DMS153 treated with DMSO at 0.1 percent for 48 hours (cell line): Measurements from ENCODE around the gene SCFD2.
"Not testable (repeated sequence)": the region's sequence is repeated elsewhere in the genome, so short reads cannot be mapped to it uniquely, and the experiment has no call there.

ENCODE experiments used
- DNase-seq: peaks from one replicate; lab custom pipeline; 2025; ENCODE audit not compliant: unreplicated experiment; lab: John Stamatoyannopoulos, UW

The SCFD2 gene

DNA sequence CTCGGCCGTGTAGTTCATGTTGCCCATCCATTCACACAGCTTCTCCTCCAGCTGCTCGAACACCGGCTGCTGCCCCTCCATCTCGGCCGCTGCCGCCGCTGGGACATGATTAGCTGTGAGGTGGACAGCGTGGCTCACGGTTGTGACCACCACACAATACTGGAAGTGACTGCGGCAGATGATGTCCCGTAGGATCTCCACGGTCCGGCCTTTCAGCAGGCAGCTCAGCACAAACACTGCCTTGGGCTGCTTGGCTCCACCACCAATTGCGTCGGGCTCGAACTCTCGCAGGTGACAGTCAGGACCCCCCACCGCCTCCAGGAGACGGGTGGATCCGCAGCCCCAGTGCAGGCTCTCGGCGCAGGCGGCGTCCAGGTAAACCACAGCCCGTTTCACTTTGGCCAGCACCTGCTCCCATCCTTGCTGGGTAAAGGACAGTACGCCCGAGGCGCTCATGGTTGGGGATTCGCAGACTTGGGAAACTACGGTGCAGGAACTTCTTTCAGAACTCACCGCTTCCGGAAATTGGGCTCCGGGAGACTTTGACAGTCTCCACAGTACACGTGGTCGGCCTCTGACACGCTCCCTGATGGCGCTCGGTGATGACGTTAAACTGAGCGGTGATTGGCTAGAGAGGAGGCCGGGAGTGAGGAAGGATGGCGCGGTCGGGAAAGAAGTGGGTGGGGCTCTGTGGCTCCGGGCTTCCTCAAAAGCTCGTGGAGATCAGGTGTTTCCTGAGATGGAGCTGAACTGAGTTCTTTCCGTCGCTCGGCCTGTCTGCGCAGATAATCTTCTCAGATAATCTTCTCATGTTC, at the start of gene SCFD2:
TSS of gene SCFD2 (minus strand) at position 576 of the 815 bp plus-strand sequence.
- peak; percentile 94 for DNase-seq

DNA sequence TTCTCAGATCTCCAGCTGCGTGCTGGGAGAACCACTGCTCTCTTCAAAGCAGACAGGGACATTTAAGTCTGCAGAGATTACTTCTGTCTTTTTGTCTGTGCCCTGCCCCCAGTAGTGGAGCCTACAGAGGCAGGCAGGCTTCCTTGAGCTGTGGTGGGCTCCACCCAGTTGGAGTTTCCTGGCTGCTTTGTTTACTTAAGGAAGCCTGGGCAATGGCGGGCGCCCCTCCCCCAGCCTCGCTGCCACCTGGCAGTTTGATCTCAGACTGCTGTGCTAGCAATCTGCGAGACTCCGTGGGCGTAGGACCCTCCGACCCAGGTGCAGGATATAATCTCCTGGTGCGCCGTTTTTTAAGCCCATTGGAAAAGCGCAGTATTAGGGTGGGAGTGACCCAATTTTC, 43.6 kb upstream of the SCFD2 start:
- DNase-seq, result not testable (repeated sequence)

DNA sequence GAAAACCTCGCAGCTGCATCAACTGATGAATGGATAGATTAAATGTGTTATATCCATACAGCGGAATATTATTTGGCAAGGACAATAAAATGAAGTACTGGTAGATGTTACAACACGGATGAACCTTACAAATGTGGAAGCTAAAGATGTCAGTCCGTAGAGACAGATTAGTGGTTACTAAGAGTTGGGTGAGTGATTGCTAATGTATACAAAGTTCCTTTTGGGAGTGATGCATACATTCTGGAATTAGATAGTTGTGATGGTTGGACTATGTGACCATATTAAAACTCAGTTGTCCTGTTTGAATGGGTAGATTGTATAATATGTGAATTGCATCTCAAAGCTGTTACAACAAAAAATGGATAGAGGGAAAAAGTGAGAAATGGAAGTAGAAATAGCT, 14.4 kb upstream of the SCFD2 start:
- no peak for DNase-seq

DNA sequence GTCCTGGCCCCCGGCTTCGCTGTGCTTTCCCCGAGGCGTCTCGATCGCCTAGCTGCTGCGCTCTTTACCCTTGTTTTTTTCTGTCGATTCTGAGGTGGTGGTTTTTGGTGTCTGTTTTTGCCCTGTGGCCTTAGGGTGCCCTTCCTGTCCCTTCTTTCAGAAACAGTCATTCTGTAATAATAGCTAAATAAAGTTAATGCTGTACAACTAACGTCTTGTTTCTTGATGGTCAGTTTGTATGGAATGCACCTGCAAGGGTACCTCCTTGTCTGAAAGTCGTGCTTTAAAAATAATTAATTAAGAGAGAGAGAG, 12.3 kb upstream of the SCFD2 start:
- no peak for DNase-seq

DNA sequence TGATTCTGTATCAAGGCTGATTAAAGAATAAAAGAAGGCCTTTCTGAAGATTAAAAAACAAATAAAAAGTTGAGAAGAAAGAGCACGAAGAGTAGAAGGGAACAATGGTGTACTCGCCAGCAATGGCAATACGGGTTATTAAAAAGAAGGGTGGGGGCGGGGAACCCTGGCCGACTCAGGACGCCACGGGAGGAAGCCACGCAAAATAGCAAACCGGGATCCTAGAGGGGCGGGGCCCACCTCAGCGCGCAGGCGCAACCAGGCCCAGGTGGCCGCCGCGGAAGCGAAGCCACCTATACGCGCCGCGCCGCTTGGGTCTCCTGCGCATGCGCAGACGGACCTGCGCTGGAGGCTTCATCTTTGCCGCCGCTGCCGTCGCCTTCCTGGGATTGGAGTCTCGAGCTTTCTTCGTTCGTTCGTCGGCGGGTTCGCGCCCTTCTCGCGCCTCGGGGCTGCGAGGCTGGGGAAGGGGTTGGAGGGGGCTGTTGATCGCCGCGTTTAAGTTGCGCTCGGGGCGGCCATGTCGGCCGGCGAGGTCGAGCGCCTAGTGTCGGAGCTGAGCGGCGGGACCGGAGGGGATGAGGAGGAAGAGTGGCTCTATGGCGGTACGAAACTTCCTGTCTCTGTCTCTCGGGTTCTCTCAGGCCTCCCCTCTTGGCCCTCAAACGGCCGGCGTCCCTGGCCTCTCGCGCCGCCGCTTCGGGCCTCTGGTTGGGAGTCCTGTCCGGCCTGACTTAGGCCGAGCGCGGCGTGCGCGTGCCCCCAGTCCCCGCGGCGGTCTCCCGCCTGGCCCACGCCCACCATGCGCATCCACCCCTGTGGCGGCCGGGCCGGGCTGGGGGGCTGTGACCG, 11.7 kb upstream of the SCFD2 start, which contains the start of gene FIP1L1:
TSS of gene FIP1L1 (plus strand) at position 323 of the 852 bp plus-strand sequence. CDS start at position 521, 198 bp downstream.
- DNase-seq, result peak; percentile 75

DNA sequence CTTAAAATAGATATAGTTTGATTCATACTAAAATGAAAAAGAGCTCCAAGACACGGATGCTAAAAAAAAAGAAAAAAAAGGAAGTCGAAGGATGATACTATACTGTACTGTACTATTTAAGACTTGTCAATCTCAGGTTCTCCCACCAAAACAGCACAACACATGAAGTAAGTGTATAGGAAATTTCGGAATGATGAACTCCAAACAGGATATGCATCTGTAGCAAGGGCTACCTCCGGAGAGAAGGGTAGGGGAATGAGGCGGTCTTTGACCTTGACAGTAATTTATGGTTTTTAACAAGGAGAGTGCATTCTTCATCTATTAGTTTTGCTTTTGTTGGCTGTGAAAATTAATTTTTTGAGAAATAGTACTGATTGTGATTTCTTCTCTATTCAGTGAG, 11.0 kb upstream of the SCFD2 start:
- DNase-seq, result no peak

DNA sequence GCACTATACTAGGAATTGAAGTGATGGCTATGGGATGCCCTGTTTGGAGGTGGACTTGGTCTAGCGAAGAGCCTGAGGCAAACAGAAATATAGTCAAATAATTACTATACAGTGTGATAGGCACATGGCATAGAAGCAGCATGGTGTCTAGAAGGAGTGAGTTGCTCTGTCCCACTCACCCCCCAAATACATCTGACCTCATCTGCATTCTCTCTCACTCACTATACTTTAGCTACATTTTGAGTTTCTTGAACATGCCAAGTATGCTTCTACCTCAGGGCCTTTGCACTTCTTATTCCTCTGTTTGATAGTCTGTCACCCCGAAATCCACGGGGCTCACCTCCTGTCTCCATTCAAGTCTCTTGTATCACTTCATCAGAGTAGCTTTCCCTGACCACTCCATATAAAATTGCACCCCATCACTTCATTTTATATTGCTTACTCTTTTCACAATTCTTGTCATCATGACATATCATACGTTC, 9.0 kb upstream of the SCFD2 start:
- DNase-seq, result no peak

DNA sequence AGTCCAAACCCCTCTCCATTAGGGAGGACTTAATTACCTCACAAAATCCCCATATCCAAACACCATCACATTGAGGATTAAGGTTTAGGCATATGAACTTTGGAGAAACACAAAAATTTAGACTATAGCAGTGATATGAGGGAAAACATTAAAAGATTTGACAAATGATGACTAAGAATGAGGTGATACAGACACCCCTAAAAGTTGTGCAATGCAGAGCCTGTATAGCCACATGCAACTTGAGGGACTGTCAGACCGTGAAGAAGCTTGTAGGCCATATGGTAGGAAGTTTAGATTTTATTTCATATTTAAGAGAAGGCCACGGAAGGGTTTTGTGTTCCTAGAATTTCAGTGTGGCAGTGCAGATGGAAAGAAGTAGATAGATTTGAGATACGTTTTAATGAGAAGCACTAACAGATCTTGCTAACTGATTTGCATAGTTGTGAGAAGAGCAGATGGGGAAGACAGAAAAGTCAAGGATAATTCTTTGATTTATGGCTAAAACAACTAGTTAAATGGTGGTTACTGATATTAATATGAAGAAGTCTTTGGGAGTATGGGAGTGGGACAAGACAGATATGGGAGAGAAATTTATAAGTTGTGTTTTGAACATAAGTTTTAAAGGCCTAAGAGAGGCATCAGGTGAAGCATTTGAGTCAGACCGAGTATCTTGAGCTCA, 6.1 kb upstream of the SCFD2 start:
- no peak for DNase-seq

DNA sequence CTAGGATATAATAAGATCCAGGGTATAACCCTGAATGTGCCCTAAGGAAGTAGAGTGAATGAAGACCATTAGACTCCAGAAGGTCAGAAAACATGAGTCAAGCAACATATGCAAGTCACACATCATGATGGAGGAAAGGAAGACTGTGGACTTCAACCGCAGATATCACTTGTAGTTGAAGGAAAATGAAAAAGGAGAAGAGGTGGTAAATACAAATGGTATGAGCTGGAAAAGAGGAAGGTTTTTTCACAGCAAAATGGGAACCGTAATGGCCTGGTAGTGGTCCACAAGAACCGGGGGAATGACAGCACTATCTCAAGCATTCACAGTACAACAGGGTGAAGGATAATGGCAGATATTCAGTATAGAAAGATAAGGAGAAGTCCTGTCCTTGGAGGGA, 5.2 kb upstream of the SCFD2 start:
- DNase-seq, result no peak

DNA sequence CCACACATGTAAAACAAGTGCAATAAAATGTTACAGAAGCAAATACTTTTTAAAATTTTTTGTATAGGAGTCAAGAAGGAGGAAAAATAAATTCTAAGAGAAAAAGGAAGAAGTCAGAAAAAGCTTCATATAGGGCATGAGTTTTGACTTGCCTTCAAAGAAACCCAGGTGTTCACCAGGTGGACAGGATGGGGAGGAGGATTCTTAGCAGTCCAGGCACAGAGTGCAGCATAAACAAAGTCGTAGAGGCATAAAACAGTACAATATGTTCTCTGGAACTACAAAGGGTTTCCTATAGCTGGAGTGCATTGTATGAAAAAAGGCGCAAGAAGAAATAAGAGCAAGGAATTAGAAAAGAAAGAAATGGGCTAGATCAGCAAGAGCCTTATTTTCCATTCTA, 1.9 kb upstream of the SCFD2 start:
- DNase-seq, result no peak

DNA sequence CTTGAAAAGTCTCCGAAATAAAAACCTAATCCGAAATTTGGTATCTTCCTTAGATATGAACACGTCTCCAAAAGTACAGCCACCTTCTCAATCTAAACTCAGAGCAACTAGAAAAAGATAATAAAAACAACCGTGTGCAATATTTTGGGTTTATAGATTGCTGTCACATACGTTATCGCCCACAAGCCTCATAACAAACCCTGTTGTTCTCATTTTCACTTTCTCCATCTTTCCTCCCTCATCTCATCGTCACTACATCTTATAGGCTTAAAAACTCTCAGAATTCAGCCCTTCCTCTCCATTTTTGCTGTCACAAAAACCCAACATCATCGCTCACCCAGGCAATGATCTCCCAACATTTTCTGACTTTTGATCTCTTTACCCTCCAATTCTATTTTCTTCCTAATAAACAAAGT, 448 bp upstream of the SCFD2 start:
- DNase-seq, result no peak

DNA sequence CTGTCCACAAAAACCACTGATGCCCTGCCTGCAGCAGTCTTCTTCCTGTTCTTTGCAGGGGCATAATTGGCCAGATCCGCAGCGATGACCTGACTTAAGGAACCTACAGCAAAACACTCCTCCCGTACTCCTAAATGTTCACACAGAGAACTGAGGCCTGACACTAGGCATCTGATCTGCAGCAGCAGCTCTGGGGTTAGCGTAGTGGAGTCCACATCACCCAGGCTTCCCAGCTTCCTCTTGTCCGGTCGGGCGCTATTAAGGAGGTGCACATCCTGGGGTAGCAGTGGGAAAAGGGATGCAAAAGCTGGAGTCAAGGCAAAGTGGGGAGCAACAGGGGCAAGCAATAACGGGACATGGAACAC, 758 bp downstream of the SCFD2 start:
- DNase-seq, result no peak

DNA sequence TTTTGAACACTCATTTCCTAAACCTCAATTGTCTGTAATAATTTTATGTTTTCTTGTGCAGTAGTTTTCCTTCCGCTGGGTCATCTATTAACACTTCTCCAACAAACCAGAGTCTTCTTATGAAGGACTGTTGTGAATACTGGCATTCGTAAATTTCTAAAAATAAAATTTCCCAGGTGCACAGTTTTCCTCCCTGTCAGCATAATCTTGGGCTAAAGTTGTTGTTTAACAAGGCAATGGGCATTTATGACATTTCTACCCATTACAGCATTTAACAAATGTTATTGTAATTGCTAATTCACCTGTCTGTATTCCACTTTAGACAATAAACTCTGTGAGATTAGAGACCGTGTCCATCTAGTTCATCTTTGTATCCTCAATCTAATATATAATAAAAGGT, 1.2 kb downstream of the SCFD2 start:
- DNase-seq, result no peak

DNA sequence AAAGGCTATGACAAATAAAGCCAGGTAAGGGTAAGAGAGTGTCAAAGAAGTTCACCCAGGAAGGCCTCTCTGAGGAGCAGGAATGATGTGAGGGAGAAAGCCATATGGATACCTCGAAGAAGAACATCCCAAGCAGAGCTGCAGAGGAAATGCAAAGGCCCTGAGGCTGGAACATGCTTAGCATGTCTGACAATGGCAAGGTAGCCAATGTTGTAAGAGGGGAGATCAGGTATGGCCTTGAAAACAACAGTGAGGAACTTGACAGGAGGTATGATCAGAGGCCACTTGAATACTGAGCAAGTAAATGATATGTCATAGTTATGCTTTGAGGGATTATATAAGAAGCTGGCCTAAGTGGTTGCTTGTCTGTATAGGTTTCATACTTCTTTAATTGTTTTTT, 3.8 kb downstream of the SCFD2 start:
- no peak for DNase-seq

DNA sequence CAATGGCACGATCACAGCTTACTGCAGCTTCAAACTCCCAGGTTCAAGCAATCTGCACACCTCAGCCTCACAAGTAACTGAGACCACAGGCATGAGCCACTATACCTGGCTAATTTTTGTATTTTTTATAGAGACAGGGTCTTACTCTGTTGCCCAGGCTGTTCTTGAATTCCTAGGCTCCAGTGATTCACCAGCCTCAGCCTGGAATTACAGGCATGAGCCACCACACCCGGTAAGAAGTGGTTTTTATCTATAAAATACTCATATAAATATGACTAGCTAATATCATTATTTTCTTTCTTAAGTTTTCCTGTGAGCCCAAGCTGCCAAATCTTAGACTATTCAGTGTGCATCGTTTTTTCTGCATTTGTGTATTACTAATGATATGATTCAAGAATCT, 4.4 kb downstream of the SCFD2 start:
- DNase-seq, result no peak

DNA sequence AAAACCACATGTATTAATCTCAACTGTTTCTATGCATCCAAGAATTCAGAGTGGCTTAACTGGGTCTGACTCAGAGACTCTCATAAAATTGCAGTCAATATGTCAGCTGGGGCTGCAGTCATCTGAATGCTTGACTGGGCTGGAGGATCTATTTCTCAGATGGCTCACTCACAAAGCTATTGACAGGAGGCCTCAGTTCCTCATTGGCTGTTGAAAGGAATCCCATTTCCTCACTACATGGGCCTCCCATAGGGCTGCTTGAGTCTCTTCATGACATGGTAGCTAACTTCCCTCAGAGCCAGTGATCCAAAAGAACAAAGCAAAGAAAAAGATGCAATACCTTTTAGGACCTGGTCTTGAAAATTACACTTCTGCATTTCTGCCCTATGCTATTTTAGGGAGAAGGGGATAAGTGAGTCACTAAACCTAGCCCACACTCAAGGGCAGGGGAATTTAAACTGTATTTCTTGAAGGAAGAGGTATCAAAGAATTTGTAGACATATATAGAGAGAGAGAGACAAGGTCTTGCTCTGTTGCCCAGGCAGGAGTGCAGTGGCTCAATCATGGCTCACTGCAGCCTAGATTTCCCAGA, 9.8 kb downstream of the SCFD2 start:
- DNase-seq, result no peak

DNA sequence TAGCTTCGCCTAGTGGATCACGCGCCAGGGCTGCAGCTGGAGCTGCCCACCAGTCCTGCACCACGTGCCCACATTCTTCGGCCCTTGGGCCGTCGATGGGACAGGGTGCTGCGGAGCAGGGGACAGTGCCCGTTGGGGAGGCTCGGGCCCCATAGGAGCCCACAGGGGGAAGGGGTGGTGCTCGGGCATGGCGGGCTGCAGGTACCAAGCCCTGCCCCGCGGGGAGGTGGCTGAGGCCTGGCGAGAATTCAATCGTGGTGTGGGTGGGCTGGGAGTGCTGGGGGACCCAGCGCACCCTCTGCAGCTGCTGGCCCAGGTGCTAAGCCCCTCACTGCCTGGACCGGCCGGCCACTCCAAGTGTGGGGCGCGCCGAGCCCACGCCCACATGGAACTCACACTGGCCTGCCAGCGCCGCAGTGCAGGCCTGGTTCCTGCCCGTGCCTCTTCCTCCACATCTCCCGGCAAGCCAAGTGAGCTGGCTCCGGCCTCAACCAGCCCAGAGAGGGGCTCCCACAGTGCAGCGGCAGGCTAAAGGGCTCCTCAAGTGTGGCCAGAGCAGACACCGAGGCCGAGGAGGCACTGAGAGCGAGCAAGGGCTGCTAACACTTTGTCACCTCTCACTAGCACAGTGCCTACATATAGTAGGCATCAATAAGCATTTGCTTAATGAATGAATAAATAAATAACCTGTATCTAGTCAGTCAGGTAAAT, 11.7 kb downstream of the SCFD2 start:
- DNase-seq, result no peak

DNA sequence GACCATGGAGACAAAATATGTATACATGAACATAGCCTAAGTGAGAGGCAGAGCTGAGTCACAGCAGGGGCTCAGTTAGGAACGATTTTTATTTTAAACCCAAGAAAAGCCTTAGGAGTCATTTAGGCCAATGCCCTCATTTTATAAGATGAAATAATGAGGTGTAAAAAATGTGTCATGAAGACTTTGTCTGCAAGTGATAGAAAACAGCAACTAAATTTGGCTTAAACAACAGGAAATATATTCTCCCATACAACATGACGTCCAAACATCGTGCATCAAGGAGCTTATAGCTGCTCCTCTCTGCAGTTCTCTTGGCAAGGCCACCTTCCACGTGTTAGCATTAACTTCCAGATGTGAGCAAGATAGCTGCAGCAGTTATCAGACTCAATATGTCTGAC, 16.8 kb downstream of the SCFD2 start:
- DNase-seq, result no peak

DNA sequence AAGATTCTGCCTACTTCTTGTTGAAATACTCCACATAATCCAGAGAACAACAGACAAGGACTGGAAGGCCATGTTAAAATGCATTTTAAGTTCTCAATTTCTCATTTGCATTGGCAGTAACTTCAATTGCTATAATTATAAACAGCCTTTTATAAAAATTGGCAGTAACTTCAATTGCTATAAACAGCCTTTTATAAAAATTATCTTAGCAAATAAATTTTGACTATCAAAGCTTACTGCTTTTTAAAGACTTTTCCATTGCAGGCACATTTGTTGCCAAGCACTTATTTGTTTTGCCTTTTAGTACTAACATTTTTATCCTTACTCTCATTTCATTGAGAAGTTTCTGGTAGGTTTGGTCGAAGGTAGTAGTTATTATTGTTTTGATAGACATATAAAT, 17.8 kb downstream of the SCFD2 start:
- no peak for DNase-seq

DNA sequence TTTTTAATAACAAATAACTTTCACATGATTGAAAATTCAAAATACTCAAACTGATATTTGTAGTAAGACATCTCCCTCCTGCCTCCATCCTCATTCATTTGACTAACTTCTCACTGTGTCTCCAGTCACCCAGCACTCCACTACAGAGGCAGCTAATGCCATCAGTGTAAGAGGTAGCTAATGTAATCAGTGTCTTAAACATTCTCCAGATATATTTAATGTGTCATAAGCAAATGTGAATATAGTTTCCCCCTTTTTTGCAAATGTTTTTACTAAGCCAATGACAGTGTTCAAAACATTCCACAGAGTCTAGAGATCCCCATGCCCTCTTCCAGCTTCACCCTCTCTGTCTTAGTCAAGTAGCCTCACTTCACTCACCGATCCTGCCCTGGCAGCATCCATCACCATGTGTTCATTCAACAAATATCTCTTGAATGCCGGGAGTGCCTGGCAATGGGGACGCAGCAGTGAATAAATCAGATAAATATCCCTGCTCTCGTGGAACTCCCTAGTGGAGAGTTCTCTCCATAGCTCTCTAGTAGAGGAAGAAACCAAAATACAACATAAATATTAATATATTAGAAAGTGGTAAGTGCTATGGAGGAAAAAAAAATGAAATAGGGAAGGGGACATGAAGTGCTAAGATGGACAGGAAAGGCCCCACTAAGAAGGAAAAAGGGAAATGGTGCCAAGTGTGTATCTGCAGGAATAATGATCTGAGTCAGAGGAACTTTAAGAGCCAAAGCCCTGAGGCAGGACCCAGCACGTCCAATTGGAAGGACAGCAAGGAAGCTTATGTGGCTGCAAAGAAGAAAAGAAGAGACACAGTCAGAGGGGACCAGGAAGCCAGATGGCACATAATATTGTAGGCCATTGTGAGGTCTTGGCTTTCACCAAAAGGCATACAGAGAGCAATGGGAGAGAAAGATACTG, 18.7 kb downstream of the SCFD2 start:
- DNase-seq, result no peak
